C4-2B (cell line): ENCODE data around the gene SPON1.

Source experiments
- CTCF ChIP-seq: fragments of 450-650 bp; conservative IDR thresholded peaks from 2 replicates; pipeline ENCODE4 v1.5.1; 2017; ENCODE audit warnings: mild to moderate bottlenecking
- ZFX ChIP-seq: fragments of 450-650 bp; IDR thresholded peaks from 2 replicates; pipeline ENCODE4 v1.6.1; 2017

- no peak for TF ChIP-seq CTCF
- TF ChIP-seq ZFX = no peak
Observed at GRCh38 chr11:13962562-13963168, at the start of gene SPON1.
